Measurements from ENCODE around the gene NEDD4L. TPM values are rescaled to one million over a fixed set of nuclear protein-coding genes. Genes with fewer than 3 reads are reported as not detected.
"Not testable (repeated sequence)": the region's sequence is repeated elsewhere in the genome, so short reads cannot be mapped to it uniquely, and the experiment has no call there.

NEDD4L gene
- total and polyA plus RNA-seq, 2 donors = 15.1 to 56.9 TPM

DNA sequence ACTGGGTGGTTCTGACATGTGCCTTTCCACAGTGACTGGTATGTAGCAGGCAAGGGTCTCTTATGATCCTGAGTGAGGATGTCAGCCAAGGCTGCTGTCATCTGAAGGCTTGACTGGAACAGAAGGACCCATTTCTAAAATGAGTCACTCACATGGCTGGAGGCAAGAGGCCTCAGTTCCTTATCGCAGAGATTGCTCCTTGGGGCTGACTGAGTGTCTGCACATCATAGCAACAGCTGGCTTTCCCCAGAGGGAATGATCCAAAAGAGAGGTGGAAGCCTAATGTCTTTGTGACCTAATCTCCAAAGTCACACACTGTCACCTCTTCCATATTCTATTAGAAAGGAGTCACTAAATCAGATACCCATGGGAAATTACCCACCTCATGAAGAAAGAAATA is 114.0 kb downstream of the NEDD4L start:
- no peak overlapping the region for H3K27ac ChIP-seq (ENCODE audit: low read depth)
- H3K4me3 ChIP-seq (ENCODE audit: low read depth, low read length) = no peak overlapping the region
- no peaks in the 10 kb centered on the region for H3K36me3 ChIP-seq (ENCODE audit: insufficient read depth)
- no peak for DNase-seq (ENCODE audit: extremely low spot score)
- no peaks in the 10 kb centered on the region for H3K4me1 ChIP-seq (ENCODE audit: insufficient read depth)
- WGBS = 88% methylated on average over 1 of the region's 1 CpG

DNA sequence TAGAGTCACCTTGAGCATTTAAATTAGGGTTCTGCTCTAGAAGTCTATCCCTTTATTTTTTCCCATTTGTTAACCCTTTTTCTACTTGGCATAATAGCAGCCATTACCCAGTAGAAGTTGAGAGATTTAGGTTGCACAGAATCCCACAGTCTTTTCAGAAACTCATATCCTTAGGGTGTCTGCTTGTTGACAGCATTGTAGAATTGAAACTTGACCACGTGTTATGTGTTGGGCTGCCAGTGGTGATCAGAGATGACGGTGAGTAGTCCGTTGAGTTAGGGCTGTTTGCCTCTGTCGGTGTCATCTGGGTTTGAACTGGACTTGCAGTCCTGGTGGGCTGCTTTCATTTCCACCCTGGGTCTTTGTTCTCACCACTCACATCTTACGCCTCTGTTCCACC is 114.4 kb downstream of the NEDD4L start:
- DNase-seq (ENCODE audit: extremely low spot score) = no peak
- H3K27ac ChIP-seq (ENCODE audit: low read depth) = no peak overlapping the region
- H3K4me1 ChIP-seq (ENCODE audit: insufficient read depth) = no peaks in the 10 kb centered on the region
- no peaks in the 10 kb centered on the region for H3K36me3 ChIP-seq (ENCODE audit: insufficient read depth)
- 96% methylated on average over 5 of the region's 5 CpGs for WGBS
- no peak overlapping the region for H3K4me3 ChIP-seq (ENCODE audit: low read depth, low read length)

DNA sequence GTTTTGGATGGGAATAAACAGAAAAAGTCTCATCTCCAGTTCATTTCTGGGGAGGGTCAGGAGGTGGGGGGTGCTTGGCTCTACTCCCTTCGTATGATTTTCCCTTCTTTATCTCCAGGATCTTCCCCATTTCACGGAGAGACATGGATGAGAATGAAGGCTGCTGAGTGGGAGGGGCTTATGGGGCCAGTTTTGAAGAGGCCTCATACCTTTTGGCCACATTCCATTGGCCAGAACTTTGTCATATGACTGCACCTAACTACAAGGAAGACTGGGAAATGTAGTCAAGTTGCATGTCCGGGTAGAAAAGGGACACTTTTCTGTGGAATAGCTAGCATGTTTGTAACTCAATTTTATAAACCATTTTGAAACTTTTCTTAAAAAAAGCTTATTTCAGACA is 117.6 kb downstream of the NEDD4L start:
- H3K4me1 ChIP-seq (ENCODE audit: insufficient read depth) = no peaks in the 10 kb centered on the region
- H3K27ac ChIP-seq (ENCODE audit: low read depth) = no peak overlapping the region
- 62% methylated on average over 3 of the region's 3 CpGs for WGBS
- H3K4me3 ChIP-seq (ENCODE audit: low read depth, low read length) = no peak overlapping the region
- DNase-seq (ENCODE audit: extremely low spot score) = no peak
- H3K36me3 ChIP-seq (ENCODE audit: insufficient read depth) = no peaks in the 10 kb centered on the region

DNA sequence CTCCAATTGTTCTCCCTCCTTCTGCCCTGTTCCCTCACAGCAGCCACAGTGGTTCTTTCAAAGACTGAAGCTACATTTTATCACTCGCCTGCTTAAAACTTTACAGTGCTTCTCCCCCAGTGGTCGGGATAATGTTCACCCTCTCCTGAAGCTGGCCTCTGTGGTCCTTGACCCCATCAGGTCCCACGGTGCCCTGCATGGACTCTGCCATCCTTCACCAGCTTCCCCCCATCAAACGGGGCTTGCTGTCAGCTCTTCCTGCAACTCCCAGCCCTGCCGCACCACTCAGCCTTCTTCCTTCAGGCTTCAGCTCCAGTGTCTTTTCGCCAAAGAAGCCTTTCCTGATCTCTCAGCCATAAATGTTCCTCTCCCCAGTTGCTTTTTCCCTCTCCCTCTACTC is 118.1 kb downstream of the NEDD4L start:
- Histone ChIP-seq H3K4me1 (ENCODE audit: insufficient read depth) (no peaks in the 10 kb centered on the region), H3K36me3 (ENCODE audit: insufficient read depth) (no peaks in the 10 kb centered on the region), H3K27ac (ENCODE audit: low read depth) (no peak overlapping the region), H3K4me3 (ENCODE audit: low read depth, low read length) (no peak overlapping the region)
- no peak for DNase-seq (ENCODE audit: extremely low spot score)
- WGBS = 85% methylated on average over 6 of the region's 6 CpGs

DNA sequence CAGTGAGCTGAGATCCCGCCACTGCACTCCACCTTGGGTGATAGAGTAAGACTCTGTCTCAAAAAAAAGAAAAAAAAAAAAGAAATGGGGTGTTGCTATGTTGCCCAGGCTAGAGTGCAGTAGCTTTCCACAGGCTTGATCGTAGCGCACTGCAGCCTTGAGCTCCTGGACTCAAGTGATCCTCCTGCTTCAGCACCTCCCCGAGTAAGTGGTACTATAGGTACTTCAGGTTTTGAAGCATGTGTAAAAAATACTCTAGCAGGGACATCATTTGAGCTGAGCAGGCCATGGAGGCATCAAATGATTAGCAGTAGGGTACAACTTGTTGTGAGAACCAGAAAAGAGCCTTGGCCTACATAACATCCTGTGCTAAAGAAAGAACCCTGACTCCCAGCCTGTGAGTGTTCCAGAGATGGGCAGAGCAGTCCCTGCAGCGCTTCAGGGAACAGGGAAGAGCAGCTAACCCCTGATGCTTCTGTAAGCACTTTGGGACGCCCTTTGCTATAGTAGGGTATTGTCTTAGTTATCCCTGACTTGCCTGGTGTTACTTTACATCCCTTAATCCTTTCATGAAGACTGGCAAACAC is 119.1 kb downstream of the NEDD4L start:
- H3K4me3 ChIP-seq (ENCODE audit: low read depth, low read length) = no peak overlapping the region
- DNase-seq (ENCODE audit: extremely low spot score) = no peak
- no peaks in the 10 kb centered on the region for H3K4me1 ChIP-seq (ENCODE audit: insufficient read depth)
- H3K36me3 ChIP-seq (ENCODE audit: insufficient read depth) = no peaks in the 10 kb centered on the region
- WGBS = over 99% methylated on average over 6 of the region's 6 CpGs
- H3K27ac ChIP-seq (ENCODE audit: low read depth) = no peak overlapping the region

DNA sequence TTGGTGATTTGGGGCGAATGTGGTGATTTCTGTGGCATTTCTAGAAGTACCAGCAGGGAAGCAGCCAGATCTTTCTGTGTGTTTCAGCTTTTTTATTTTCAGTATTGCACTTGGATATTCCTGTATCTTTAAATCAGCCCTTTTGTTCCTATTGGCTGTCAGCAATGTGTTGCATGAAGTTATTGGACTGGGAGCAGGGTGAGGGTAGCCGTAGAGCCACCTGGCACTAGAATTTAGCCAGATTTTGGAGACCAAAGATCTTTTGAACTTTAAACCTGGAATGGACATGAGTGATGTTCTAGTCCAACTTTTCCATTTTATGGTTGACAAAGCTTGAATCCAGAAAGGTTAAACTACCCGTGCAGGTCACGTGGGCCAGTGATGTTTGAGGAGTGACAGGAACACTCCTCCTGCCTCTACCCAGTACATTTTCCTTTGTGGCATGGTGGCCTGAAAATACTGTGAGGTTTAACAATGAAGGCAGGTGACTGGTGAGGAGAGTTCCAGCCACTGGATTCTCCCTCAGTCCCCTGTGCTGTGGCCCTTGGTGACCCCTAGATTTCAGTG is 122.3 kb downstream of the NEDD4L start:
- Histone ChIP-seq H3K36me3 (ENCODE audit: insufficient read depth) (no peaks in the 10 kb centered on the region), H3K4me3 (ENCODE audit: low read depth, low read length) (no peak overlapping the region), H3K4me1 (ENCODE audit: insufficient read depth) (no peaks in the 10 kb centered on the region), H3K27ac (ENCODE audit: low read depth) (no peak overlapping the region)
- WGBS = 93% methylated on average over 4 of the region's 4 CpGs
- DNase-seq (ENCODE audit: extremely low spot score) = no peak

DNA sequence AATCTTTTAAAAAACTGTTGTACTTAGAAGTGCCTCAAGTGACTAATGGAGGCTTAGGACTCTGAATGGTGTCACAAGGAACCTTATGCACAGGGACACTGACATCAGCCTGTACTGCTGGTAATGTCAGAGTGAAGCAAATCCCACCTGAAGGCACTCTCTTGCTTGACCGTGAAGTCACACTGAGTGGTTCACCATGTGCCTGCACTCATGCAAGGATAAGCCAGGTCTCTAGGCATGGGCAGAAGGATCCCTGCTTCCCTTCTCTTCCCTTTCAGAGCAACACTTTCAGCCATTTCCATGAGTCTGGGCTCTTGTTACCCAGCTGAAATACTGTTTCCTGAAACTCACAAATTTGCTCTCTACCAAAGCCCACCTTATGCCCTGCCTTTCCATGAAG is 123.0 kb downstream of the NEDD4L start:
- H3K27ac ChIP-seq (ENCODE audit: low read depth) = no peak overlapping the region
- H3K36me3 ChIP-seq (ENCODE audit: insufficient read depth) = no peaks in the 10 kb centered on the region
- 88% methylated on average over 1 of the region's 1 CpG for WGBS
- no peaks in the 10 kb centered on the region for H3K4me1 ChIP-seq (ENCODE audit: insufficient read depth)
- no peak overlapping the region for H3K4me3 ChIP-seq (ENCODE audit: low read depth, low read length)
- DNase-seq (ENCODE audit: extremely low spot score) = no peak

DNA sequence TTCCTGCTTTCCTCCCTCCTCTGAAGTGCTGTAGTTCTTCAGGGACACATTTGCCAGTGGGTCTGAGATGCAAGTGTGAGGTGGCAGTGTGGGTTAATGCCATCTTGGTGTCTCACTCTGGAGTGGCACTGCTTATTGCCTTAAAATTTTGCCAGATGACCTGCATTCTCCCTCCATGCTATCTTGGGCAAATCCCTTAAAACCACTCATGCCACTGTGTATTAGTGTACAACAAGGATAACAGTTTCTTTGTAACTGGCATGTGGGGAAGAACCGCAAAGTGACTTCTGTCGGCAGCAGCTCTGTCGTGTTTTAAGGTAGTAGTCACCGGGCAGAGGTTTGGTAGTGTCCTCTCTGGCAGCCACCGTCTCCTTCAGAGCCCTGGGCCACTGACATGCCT is 124.2 kb downstream of the NEDD4L start:
- no peak overlapping the region for H3K27ac ChIP-seq (ENCODE audit: low read depth)
- 85% methylated on average over 5 of the region's 5 CpGs for WGBS
- H3K4me3 ChIP-seq (ENCODE audit: low read depth, low read length) = no peak overlapping the region
- no peak for DNase-seq (ENCODE audit: extremely low spot score)
- no peaks in the 10 kb centered on the region for H3K4me1 ChIP-seq (ENCODE audit: insufficient read depth)
- H3K36me3 ChIP-seq (ENCODE audit: insufficient read depth) = no peaks in the 10 kb centered on the region

DNA sequence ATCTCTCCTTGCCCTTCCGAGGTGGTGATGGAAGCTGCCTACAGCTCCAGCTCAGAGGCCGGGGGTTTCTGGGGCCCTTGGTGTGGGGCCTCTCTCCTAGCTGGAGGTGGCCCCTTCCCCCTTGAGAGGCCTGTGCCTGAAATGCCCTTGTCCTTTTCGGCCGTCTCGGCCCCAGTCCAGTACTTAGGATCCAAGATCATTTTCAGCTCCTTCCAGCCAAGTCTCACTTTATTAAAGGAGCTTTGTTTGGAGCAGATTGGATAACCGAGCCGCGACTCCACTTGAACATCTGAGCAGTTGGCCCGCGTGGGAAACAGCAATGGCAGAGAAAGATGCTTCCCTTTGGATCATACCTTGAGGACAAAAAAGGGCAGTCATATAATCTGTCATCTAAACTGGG is 125.0 kb downstream of the NEDD4L start:
- WGBS = 93% methylated on average over 10 of the region's 10 CpGs
- H3K4me1 ChIP-seq (ENCODE audit: insufficient read depth) = no peaks in the 10 kb centered on the region
- H3K36me3 ChIP-seq (ENCODE audit: insufficient read depth) = no peaks in the 10 kb centered on the region
- H3K27ac ChIP-seq (ENCODE audit: low read depth) = no peak overlapping the region
- DNase-seq (ENCODE audit: extremely low spot score) = no peak
- no peak overlapping the region for H3K4me3 ChIP-seq (ENCODE audit: low read depth, low read length)

DNA sequence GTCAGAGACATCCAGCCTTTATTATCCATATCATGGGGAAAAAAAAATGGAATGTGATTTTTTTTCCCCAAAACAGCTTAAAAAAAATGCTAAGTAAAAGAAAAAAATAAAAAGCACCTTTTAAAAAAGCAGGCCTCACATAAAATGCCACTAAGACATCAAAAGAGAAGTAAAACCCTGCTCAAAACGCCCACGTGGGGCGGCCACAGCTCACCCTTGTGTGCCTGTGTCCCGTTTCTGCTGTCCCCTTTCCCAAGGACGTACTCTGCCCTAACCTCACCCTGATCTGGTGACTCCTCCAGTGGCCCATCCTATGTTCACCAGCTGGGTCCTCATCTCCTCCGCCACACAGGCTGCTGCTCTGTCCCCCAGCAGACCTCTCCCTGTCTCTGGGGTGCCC is 125.4 kb downstream of the NEDD4L start:
- Histone ChIP-seq H3K27ac (ENCODE audit: low read depth) (no peak overlapping the region), H3K4me3 (ENCODE audit: low read depth, low read length) (no peak overlapping the region), H3K4me1 (ENCODE audit: insufficient read depth) (no peaks in the 10 kb centered on the region), H3K36me3 (ENCODE audit: insufficient read depth) (no peaks in the 10 kb centered on the region)
- DNase-seq (ENCODE audit: extremely low spot score) = no peak
- WGBS = 94% methylated on average over 6 of the region's 6 CpGs

DNA sequence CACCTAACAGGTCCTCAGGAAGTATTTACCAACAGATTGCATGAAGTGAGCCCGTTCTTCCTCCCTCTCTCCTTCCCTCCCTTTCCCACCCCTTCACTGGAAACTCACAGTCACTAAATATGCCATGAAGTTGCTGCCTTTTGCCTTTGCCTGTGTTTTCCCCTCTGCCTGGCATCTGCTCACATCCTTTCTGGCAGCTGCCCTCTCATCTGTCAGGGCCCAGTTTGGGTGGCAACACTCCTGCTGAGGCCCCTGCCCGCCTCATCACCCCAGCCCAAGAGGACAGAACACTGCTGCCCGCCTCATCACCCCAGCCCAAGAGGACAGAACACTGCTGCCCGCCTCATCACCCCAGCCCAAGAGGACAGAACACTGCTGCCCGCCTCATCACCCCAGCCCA is 126.0 kb downstream of the NEDD4L start:
- 92% methylated on average over 3 of the region's 5 CpGs for WGBS
- not testable (repeated sequence) for H3K27ac ChIP-seq (ENCODE audit: low read depth); H3K4me1 ChIP-seq (ENCODE audit: insufficient read depth); H3K36me3 ChIP-seq (ENCODE audit: insufficient read depth); H3K4me3 ChIP-seq (ENCODE audit: low read depth, low read length); DNase-seq (ENCODE audit: extremely low spot score)

DNA sequence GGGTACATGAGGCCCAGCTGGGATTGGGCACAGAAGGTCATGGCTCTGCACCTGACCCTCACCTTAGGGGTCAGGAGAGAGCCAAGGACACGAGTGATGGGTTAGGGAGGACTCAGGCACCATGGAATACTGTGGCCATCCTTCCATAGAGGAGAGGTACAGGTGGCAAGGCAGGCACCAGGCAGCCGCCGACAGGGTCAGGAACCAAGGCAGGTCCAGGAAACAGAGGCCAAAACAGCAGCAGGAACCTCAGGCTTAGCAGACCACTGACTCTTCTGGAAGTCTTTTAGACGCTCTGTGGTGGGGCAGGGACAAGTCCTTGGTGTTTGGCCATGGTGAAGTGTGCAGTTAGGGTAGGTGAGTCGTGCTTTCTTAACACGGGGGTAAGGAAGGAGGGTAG is 128.0 kb downstream of the NEDD4L start:
- Histone ChIP-seq H3K27ac (ENCODE audit: low read depth) (no peak overlapping the region), H3K4me3 (ENCODE audit: low read depth, low read length) (no peak overlapping the region), H3K36me3 (ENCODE audit: insufficient read depth) (no peaks in the 10 kb centered on the region), H3K4me1 (ENCODE audit: insufficient read depth) (peaks cover 2% of the 10 kb centered on the region)
- DNase-seq (ENCODE audit: extremely low spot score) = no peak
- 94% methylated on average over 6 of the region's 6 CpGs for WGBS

DNA sequence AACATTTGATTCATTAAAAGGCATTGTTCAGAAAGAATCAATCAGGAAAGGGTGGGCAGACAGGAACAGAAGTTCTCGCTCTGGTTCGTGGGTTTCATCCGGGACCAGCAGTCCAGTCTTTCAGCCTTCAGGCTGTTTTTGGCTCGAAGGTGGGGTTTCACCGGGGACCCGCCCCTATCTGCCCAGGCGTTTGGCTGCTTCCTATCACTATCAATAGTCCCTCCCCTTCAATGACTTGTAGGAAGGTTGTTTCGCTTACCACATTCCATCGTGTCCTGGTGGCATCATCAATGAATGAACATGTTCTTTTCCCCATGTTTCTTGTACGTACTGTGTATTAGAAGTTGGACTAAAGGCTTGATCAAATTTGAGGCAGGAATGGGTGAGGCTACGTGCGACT is 130.3 kb downstream of the NEDD4L start:
- H3K4me3 ChIP-seq (ENCODE audit: low read depth, low read length) = no peak overlapping the region
- DNase-seq (ENCODE audit: extremely low spot score) = no peak
- H3K36me3 ChIP-seq (ENCODE audit: insufficient read depth) = no peaks in the 10 kb centered on the region
- peaks cover 2% of the 10 kb centered on the region for H3K4me1 ChIP-seq (ENCODE audit: insufficient read depth)
- WGBS = 93% methylated on average over 12 of the region's 12 CpGs
- H3K27ac ChIP-seq (ENCODE audit: low read depth) = no peak overlapping the region

DNA sequence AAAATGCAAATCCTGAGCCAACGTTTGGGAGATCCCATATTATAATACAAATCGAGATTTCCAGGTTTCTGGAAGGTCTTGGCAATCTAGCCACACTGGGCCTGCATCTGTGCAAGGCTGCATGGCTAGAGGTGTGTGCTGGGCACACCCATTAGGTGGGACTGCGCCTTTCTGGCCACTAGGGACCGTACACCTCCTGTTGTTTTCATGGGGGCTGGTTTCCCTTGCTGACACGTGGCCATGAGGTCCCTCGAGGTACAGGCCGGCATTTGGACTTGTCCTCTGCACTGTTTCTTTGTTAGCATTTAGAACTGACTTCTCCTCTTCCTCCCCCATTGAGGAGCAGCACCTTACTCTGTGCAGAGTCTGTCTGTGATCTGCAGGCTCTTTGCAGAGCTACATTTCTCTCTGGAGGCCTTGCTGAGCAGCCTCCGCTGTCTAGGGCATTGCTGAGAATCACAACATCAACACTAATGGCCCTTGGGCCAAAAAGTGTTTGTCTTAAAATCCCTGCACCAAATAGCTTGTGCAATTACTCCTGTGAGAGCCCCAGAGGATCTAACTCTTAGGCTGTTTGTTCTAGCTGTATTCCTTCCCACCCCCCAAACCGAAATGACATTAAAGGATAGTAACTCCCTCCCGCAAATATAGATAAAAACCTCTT is 131.2 kb downstream of the NEDD4L start:
- H3K27ac ChIP-seq (ENCODE audit: low read depth) = no peak overlapping the region
- DNase-seq (ENCODE audit: extremely low spot score) = no peak
- H3K36me3 ChIP-seq (ENCODE audit: insufficient read depth) = no peaks in the 10 kb centered on the region
- no peak overlapping the region for H3K4me3 ChIP-seq (ENCODE audit: low read depth, low read length)
- 73% methylated on average over 10 of the region's 10 CpGs for WGBS
- H3K4me1 ChIP-seq (ENCODE audit: insufficient read depth) = peaks cover 2% of the 10 kb centered on the region
